B cell (primary cell): ENCODE measurements around the gene KYAT1. TPM values are rescaled to one million over a fixed set of nuclear protein-coding genes. Genes with fewer than 3 reads are reported as not detected.

Source experiments
- ATAC-seq: fragments of 200-7000 bp; cut with Tn5 transposase; one replicate; pipeline ENCODE4 v1.10.0; 2021; ENCODE audit warnings: low read depth, mild to moderate bottlenecking, moderate number of reproducible peaks, moderate library complexity
- CTCF ChIA-PET: fragments of 350-600 bp; sonication (Branson Sonifier 250); formaldehyde crosslinking; loops from one replicate; lab custom pipeline; 2021; ENCODE audit warnings: antibody characterized with exemption, inconsistent platforms; lab: Charles Lee
- POLR2A ChIA-PET: fragments of 350-600 bp; sonication (Branson Sonifier 250); formaldehyde crosslinking; loops from one replicate; lab custom pipeline; 2021; ENCODE audit warnings: antibody characterized with exemption; lab: Charles Lee
- DNase-seq: peaks from one replicate; pipeline ENCODE4 v3.0.0; 2013
- H2AFZ ChIP-seq: 2 replicates; pipeline ENCODE4 v1.6.1; 2012; ENCODE audit warnings: mild to moderate bottlenecking, low read depth, low read length; ENCODE audit not compliant: insufficient read depth, poor library complexity, severe bottlenecking
- H3K27ac ChIP-seq, 2 donors: 1 replicate in 1 of 2; 2 replicates in 1 of 2; pipeline ENCODE4 v1.5.1; 2012 to 2013; ENCODE audit warnings: low read length in 2 of 2, mild to moderate bottlenecking in 2 of 2, moderate library complexity in 1 of 2
- H3K27me3 ChIP-seq, 4 experiments: fragments of 200-600 bp in 1 of 4; sonication (generic) in 1 of 4; replicated peaks in 1 of 4; 1 replicate in 2 of 4; 2 replicates in 2 of 4; pipeline versions ENCODE4 v1.6.1 to v1.7.0; 2013 to 2016; ENCODE audit warnings: low read length in 3 of 4, mild to moderate bottlenecking in 2 of 4, mixed read lengths in 1 of 4, moderate library complexity in 1 of 4; ENCODE audit not compliant: insufficient read depth in 4 of 4, control insufficient read depth in 3 of 4; ENCODE audit errors: control extremely low read depth in 1 of 4
- H3K36me3 ChIP-seq, 2 experiments: replicated peaks in 1 of 2; 1 replicate in 1 of 2; 2 replicates in 1 of 2; pipeline versions ENCODE4 v1.6.1 to v1.7.1; 2013; ENCODE audit warnings: low read length in 1 of 2; ENCODE audit not compliant: insufficient read depth in 2 of 2, control insufficient read depth in 1 of 2; ENCODE audit errors: control extremely low read depth in 1 of 2, extremely low read depth in 1 of 2
- H3K4me1 ChIP-seq, 2 donors: fragments of 200-600 bp in 1 of 2; sonication (generic) in 1 of 2; 1 replicate in 1 of 2; 2 replicates in 1 of 2; pipeline versions ENCODE4 v1.5.1 to v1.6.1; 2013 to 2017; ENCODE audit warnings: low read length in 2 of 2; ENCODE audit not compliant: control insufficient read depth in 2 of 2, insufficient read depth in 2 of 2
- H3K4me2 ChIP-seq: replicated peaks from 2 replicates; pipeline ENCODE3; 2012; ENCODE audit warnings: mild to moderate bottlenecking, low read depth, low read length; ENCODE audit not compliant: poor library complexity, severe bottlenecking
- H3K4me3 ChIP-seq, 5 experiments: fragments of 200-600 bp in 1 of 5; sonication (generic) in 1 of 5; 1 replicate in 3 of 5; 2 replicates in 2 of 5; pipeline versions ENCODE4 v1.5.1 to v1.7.0; 2011 to 2016; ENCODE audit warnings: low read length in 4 of 5, mild to moderate bottlenecking in 4 of 5, low read depth in 2 of 5, control low read depth in 1 of 5, moderate library complexity in 1 of 5; ENCODE audit not compliant: insufficient read depth in 1 of 5; ENCODE audit errors: control extremely low read depth in 1 of 5, extremely low read depth in 1 of 5
- H3K79me2 ChIP-seq: fragments of 200-600 bp; sonication (generic); one replicate; pipeline ENCODE4 v1.6.0; 2016; ENCODE audit warnings: low read length; ENCODE audit not compliant: control insufficient read depth, insufficient read depth
- H3K9ac ChIP-seq: fragments of 200-600 bp; sonication (generic); 2 replicates; pipeline ENCODE4 v1.6.1; 2017; ENCODE audit warnings: mild to moderate bottlenecking, low read length, moderate library complexity
- H3K9me3 ChIP-seq, 3 donors: one replicate each; pipeline versions ENCODE4 v1.6.1 to v1.7.1; 2013; ENCODE audit warnings: low read length in 2 of 3; ENCODE audit not compliant: control insufficient read depth in 2 of 3, insufficient read depth in 1 of 3; ENCODE audit errors: control extremely low read depth in 1 of 3
- H4K20me1 ChIP-seq: 2 replicates; pipeline ENCODE4 v1.6.0; 2012; ENCODE audit warnings: mild to moderate bottlenecking, low read length; ENCODE audit not compliant: insufficient read depth, control insufficient read depth, poor library complexity, severe bottlenecking
- H3K27ac Mint-ChIP-seq: one replicate; pipeline ENCODE4 v1.8.0; 2021; ENCODE audit warnings: mixed read lengths
- H3K27me3 Mint-ChIP-seq: one replicate; pipeline ENCODE4 v1.8.0; 2021; ENCODE audit warnings: mixed read lengths
- H3K4me1 Mint-ChIP-seq: one replicate; pipeline ENCODE4 v1.8.0; 2021; ENCODE audit warnings: mixed read lengths
- H3K4me3 Mint-ChIP-seq: one replicate; pipeline ENCODE4 v1.8.0; 2021; ENCODE audit warnings: mixed read lengths
- H3K9me3 Mint-ChIP-seq: one replicate; pipeline ENCODE4 v1.8.0; 2022; ENCODE audit warnings: mixed read lengths; ENCODE audit not compliant: insufficient read depth
- EZH2 ChIP-seq: IDR thresholded peaks from 2 replicates; pipeline ENCODE4 v1.6.1; 2012; ENCODE audit warnings: borderline replicate concordance, low read depth, mild to moderate bottlenecking, moderate library complexity, low read length; ENCODE audit not compliant: insufficient read depth, poor library complexity, severe bottlenecking
- WGBS: methylation state at CpG from one replicate; pipeline ENCODE4 v1.1.5; 2013; ENCODE audit warnings: missing lambda C conversion rate; ENCODE audit not compliant: insufficient coverage; 5-methylcytosine and 5-hydroxymethylcytosine counted together
- intact Hi-C: fragments of 100-400 bp; cut with micrococcal nuclease; formaldehyde crosslinking; loops from one replicate; pipeline ENCODE4 v1.10.0; 2022
- polyA plus RNA-seq: library from polyadenylated mRNA; depleted of rRNA; stranded (reverse); fragments of >200 nt; gene quantifications from 2 replicates; pipeline ENCODE4 v1.2.3, GENCODE V29; 2012
- total RNA-seq, 2 donors: library from RNA; stranded (reverse); fragments of 120-200 nt in 1 of 2; gene quantifications; 1 replicate in 1 of 2; 2 replicates in 1 of 2; pipeline versions ENCODE4 v1.2.3 to v1.2.4, GENCODE V29; 2013 to 2022
- TF ChIP-seq, protein P1 (sequence below): fragments of 200-600 bp; IDR thresholded peaks from one replicate; pipeline ENCODE4 v1.8.0; 2022; ENCODE audit warnings: antibody characterized with exemption, mild to moderate bottlenecking

Gene KYAT1
- total and polyA plus RNA-seq, 2 donors (not counting 1 experiment from before 2014, with no cell fraction given): 7.0 to 16.2 TPM

DNA sequence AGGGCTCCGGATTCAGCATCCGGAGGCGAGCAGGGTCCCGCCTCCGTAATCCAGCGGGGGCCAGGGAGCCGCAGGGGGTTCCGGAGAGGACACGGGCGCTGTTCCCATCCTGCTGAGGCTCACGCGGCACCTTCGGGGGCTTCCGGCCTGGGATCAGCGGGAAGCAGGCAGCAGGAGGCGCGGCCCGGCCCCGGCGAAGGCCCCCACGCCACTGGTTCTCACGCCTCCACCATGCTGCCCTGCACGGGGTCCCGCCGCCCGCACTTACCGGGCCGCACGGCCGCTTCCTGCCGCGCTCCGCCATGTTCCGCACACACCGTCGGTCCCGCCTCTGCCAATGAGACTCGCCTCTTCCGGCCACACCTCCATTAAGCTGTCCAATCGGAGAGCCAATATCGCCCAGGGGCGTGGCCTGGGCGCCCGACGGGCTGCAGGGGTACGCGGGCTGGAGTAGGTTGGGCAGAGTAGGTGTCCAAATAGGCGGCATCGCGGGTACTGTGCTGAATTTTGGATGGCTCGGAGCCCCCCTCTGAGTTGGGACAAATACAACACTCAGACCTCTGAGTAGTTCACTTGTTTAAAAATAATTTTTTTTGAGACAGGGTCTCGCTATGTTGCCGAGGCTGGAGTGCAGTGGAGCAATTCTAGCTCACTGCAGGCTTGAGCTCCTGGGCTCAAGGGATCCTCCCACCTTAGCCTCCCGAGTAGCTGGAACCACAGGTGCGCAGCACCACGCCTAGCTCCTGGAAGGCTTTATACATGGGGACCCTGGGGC, 52.1 kb downstream of the KYAT1 start, which contains the start of gene SPOUT1:
Gene SPOUT1 (minus strand): TSS at position 318 of the 775 bp plus-strand sequence. CDS start 14 bp downstream, at position 304.
- peak within 1 kb of the TSS; percentile 43 to 97 (median 91) for H3K4me3 ChIP-seq
- H3K27me3 ChIP-seq: no peaks in the 10 kb centered on the region
- ChIA-PET CTCF (interaction anchor here (0.9 to 3.0 kb wide), 5 partner anchors 11 to 99 kb away, joined by 3 to 23 read pairs (median 7); partner anchors contain the start of gene ENDOG), POLR2A (interaction anchor here (0.6 to 1.2 kb wide), 6 partner anchors 8 to 520 kb away, joined by 3 to 6 read pairs (median 4); no protein-coding TSS in a partner anchor)
- Mint-ChIP-seq H3K27ac (peak within 1 kb of the TSS; percentile 95), H3K27me3 (no peaks in the 10 kb centered on the region), H3K4me1 (peaks cover 19% of the 10 kb centered on the region), H3K4me3 (peak within 1 kb of the TSS; percentile 97), H3K9me3 (no peaks in the 10 kb centered on the region)
- peaks cover 12 to 17% of the 10 kb centered on the region in 2 donors for H3K4me1 ChIP-seq
- H2AFZ ChIP-seq: peak within 1 kb of the TSS; percentile 83
- under 1% methylated on average over 48 of the region's 56 CpGs for WGBS
- peak; percentile 99 for ATAC-seq
- peak within 1 kb of the TSS; percentile 74 for H3K4me2 ChIP-seq
- peaks cover 20% of the 10 kb centered on the region for H3K79me2 ChIP-seq
- peak within 1 kb of the TSS; percentile 79 for H3K9ac ChIP-seq
- intact Hi-C loops: loop anchor here (1.0 kb wide), 5 partner anchors 11 to 140 kb away; partner anchors contain the start of genes DOLK, ENDOG, LRRC8A and NUP188
- peaks cover 0 to 28% of the 10 kb centered on the region in 2 experiments for H3K36me3 ChIP-seq
- DNase-seq: peak; percentile 95
- H3K27ac ChIP-seq: peak within 1 kb of the TSS; percentile 42 to 74
- no peak for TF ChIP-seq EZH2
- H3K9me3 ChIP-seq: no peaks in the 10 kb centered on the region
- peaks cover 4% of the 10 kb centered on the region for H4K20me1 ChIP-seq

DNA sequence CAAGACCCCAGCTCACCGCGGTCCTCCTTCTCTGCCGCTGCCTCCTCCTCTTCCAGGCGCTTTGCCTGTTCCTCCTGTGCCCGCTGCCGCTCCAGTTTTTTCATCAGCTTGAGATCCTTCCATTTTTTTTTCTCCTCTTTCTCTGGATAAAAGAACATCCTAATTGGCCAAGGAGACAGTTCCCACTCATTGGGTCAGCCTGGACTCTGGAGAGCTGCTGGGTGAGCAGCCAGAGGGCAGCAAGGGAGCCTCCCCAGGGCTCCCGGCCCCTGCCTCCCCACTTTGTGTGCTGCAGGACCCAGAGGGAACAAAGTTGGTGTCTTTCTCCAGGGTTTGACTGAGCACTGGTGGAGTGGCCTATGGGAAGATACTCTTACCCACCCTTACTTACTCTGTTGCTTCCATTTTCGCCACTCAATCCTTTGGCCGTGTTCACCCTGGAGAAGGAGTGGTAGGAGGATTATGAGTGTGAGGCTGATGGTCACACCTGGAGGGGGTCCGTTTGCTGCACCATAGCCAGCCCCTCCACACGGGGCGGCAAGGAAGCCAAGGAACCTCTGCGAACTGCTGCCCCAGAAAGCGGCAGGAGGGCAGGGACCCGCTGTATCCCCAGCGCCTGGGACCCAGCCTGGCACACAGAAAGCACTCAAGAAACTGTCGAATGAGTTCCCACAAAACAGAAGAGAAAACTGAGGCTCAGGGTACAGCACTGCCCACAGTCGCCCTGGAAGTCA, 52.9 kb downstream of the KYAT1 start:
- 28% methylated on average over 14 of the region's 18 CpGs for WGBS
- peaks cover 20% of the 10 kb centered on the region for H3K79me2 ChIP-seq
- intact Hi-C loops: loop anchor here (1.0 kb wide), 5 partner anchors 11 to 140 kb away; partner anchors contain the start of genes DOLK, ENDOG, LRRC8A and NUP188
- H3K4me3 Mint-ChIP-seq: peak overlapping the region; percentile 97
- H3K36me3 ChIP-seq: peaks cover 0 to 33% of the 10 kb centered on the region in 2 experiments
- no peaks in the 10 kb centered on the region for H3K27me3 Mint-ChIP-seq
- no peaks in the 10 kb centered on the region for H3K9me3 Mint-ChIP-seq
- H3K4me1 Mint-ChIP-seq: peaks cover 19% of the 10 kb centered on the region
- peak overlapping the region; percentile 74 for H3K4me2 ChIP-seq
- ChIA-PET CTCF (interaction anchor here (1.2 to 2.4 kb wide), 4 partner anchors 11 to 99 kb away, joined by 5 to 14 read pairs (median 8); partner anchors contain the start of gene ENDOG), POLR2A (interaction anchor here (0.6 to 0.8 kb wide), 2 partner anchors 76 to 118 kb away, joined by 3 read pairs; no protein-coding TSS in a partner anchor)
- ATAC-seq: no peak
- H3K4me3 ChIP-seq: peak overlapping the region; percentile 43 to 97 (median 91)
- H3K27me3 ChIP-seq: no peaks in the 10 kb centered on the region
- peak; percentile 4 for DNase-seq
- H4K20me1 ChIP-seq: peaks cover 4% of the 10 kb centered on the region
- no peaks in the 10 kb centered on the region for H3K9me3 ChIP-seq
- peak overlapping the region; percentile 95 for H3K27ac Mint-ChIP-seq
- H3K4me1 ChIP-seq: peaks cover 12 to 17% of the 10 kb centered on the region in 2 donors
- TF ChIP-seq, protein P1, sequence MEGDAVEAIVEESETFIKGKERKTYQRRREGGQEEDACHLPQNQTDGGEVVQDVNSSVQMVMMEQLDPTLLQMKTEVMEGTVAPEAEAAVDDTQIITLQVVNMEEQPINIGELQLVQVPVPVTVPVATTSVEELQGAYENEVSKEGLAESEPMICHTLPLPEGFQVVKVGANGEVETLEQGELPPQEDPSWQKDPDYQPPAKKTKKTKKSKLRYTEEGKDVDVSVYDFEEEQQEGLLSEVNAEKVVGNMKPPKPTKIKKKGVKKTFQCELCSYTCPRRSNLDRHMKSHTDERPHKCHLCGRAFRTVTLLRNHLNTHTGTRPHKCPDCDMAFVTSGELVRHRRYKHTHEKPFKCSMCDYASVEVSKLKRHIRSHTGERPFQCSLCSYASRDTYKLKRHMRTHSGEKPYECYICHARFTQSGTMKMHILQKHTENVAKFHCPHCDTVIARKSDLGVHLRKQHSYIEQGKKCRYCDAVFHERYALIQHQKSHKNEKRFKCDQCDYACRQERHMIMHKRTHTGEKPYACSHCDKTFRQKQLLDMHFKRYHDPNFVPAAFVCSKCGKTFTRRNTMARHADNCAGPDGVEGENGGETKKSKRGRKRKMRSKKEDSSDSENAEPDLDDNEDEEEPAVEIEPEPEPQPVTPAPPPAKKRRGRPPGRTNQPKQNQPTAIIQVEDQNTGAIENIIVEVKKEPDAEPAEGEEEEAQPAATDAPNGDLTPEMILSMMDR: no peak
- no peak for TF ChIP-seq EZH2
- H3K27ac ChIP-seq: peak overlapping the region; percentile 42 to 74
- peak overlapping the region; percentile 79 for H3K9ac ChIP-seq
- peak overlapping the region; percentile 83 for H2AFZ ChIP-seq
